Liver (tissue), 9 donors: ENCODE results near the gene GLIPR1L2. TPM values are rescaled to one million over a fixed set of nuclear protein-coding genes. Genes with fewer than 3 reads are reported as not detected.

Experiments
- DNase-seq: peaks from one replicate; pipeline ENCODE4 v3.0.0-alpha.2; 2017; ENCODE audit warnings: low spot score
- H3K27ac ChIP-seq, 2 donors: one replicate each; pipeline ENCODE4 v1.7.0; 2013; ENCODE audit warnings: inconsistent platforms in 2 of 2, low read length in 2 of 2, control low read depth in 1 of 2, low read depth in 1 of 2, mild to moderate bottlenecking in 1 of 2
- H3K27me3 ChIP-seq, 4 donors: one replicate each; pipeline versions ENCODE4 v1.6.1 to v1.7.0; 2013; ENCODE audit warnings: low read length in 3 of 4, inconsistent platforms in 1 of 4, mild to moderate bottlenecking in 1 of 4, moderate library complexity in 1 of 4; ENCODE audit not compliant: control insufficient read depth in 4 of 4, insufficient read depth in 4 of 4
- H3K36me3 ChIP-seq, 4 donors: one replicate each; pipeline versions ENCODE4 v1.6.1 to v1.7.0; 2013; ENCODE audit warnings: low read length in 3 of 4, mild to moderate bottlenecking in 3 of 4, low read depth in 1 of 4, moderate library complexity in 1 of 4; ENCODE audit not compliant: control insufficient read depth in 4 of 4, insufficient read depth in 3 of 4
- H3K4me1 ChIP-seq, 4 donors: one replicate each; pipeline versions ENCODE4 v1.6.1 to v1.7.0; 2013; ENCODE audit warnings: low read length in 3 of 4, mild to moderate bottlenecking in 3 of 4, moderate library complexity in 1 of 4; ENCODE audit not compliant: control insufficient read depth in 4 of 4, insufficient read depth in 4 of 4
- H3K4me3 ChIP-seq, 3 donors: one replicate each; pipeline versions ENCODE4 v1.6.1 to v1.7.0; 2013; ENCODE audit warnings: low read length in 3 of 3, control low read depth in 1 of 3, low read depth in 1 of 3, mild to moderate bottlenecking in 1 of 3
- H3K9ac ChIP-seq, 2 donors: one replicate each; pipeline ENCODE4 v1.7.0; 2013; ENCODE audit warnings: low read length in 2 of 2, mild to moderate bottlenecking in 2 of 2, moderate library complexity in 2 of 2, control low read depth in 1 of 2, low read depth in 1 of 2
- H3K9me3 ChIP-seq, 4 donors: one replicate each; pipeline versions ENCODE4 v1.6.1 to v1.7.0; 2013; ENCODE audit warnings: low read length in 3 of 4; ENCODE audit not compliant: control insufficient read depth in 4 of 4
- EGR1 ChIP-seq, 2 donors: IDR thresholded peaks; 2 replicates each; pipeline ENCODE4 v1.6.1; 2016 to 2018; ENCODE audit warnings: antibody characterized with exemption in 2 of 2, low read depth in 2 of 2
- FOXA1 ChIP-seq: IDR thresholded peaks from 2 replicates; pipeline ENCODE4 v1.6.1; 2016; ENCODE audit warnings: antibody characterized with exemption
- FOXA2 ChIP-seq: IDR thresholded peaks from 2 replicates; pipeline ENCODE4 v1.6.1; 2016; ENCODE audit warnings: antibody characterized with exemption
- GABPA ChIP-seq, 2 donors: IDR thresholded peaks in 1 of 2; conservative IDR thresholded peaks in 1 of 2; 2 replicates each; pipeline ENCODE4 v1.6.1; 2016; ENCODE audit warnings: antibody characterized with exemption in 2 of 2, mild to moderate bottlenecking in 1 of 2, moderate library complexity in 1 of 2
- HNF4A ChIP-seq, 2 donors: conservative IDR thresholded peaks; 2 replicates each; pipeline ENCODE4 v1.6.1; 2016; ENCODE audit warnings: antibody characterized with exemption in 2 of 2, mild to moderate bottlenecking in 2 of 2
- HNF4G ChIP-seq: IDR thresholded peaks from 2 replicates; pipeline ENCODE4 v1.6.1; 2016; ENCODE audit warnings: antibody characterized with exemption
- JUND ChIP-seq, 2 donors: IDR thresholded peaks; 2 replicates each; pipeline ENCODE4 v1.6.1; 2016; ENCODE audit warnings: antibody characterized with exemption in 2 of 2
- NR2F2 ChIP-seq: IDR thresholded peaks from 2 replicates; pipeline ENCODE4 v1.6.1; 2016; ENCODE audit warnings: antibody characterized with exemption
- RAD21 ChIP-seq, 2 donors: IDR thresholded peaks; 2 replicates each; pipeline ENCODE4 v1.6.1; 2016; ENCODE audit warnings: antibody characterized with exemption in 2 of 2, mild to moderate bottlenecking in 2 of 2
- RXRA ChIP-seq, 2 donors: IDR thresholded peaks; 2 replicates each; pipeline ENCODE4 v1.6.1; 2017 to 2018; ENCODE audit warnings: antibody characterized with exemption in 2 of 2, mild to moderate bottlenecking in 1 of 2
- SP1 ChIP-seq: IDR thresholded peaks from 2 replicates; pipeline ENCODE4 v1.6.1; 2018; ENCODE audit warnings: antibody characterized with exemption, mild to moderate bottlenecking
- TAF1 ChIP-seq: conservative IDR thresholded peaks from 2 replicates; pipeline ENCODE4 v1.6.1; 2016; ENCODE audit warnings: antibody characterized with exemption, mild to moderate bottlenecking
- YY1 ChIP-seq: IDR thresholded peaks from 2 replicates; pipeline ENCODE4 v1.6.1; 2016; ENCODE audit warnings: antibody characterized with exemption, mild to moderate bottlenecking
- ZBTB33 ChIP-seq: IDR thresholded peaks from 2 replicates; pipeline ENCODE4 v1.6.1; 2016; ENCODE audit warnings: antibody characterized with exemption
- WGBS: extraction: QIAGEN DNeasy Blood & Tissue Kit; methylation state at CpG from one replicate; pipeline ENCODE4 v1.1.7; 2013; 5-methylcytosine and 5-hydroxymethylcytosine counted together
- polyA plus RNA-seq, 2 donors: library from polyadenylated mRNA; stranded (reverse) in 1 of 2; unstranded in 1 of 2; fragments of 200-250 nt in 1 of 2; fragments of >200 nt in 1 of 2; fragmentation: Nextera tagmentation in 1 of 2; extraction: Ambion mirVana in 1 of 2; gene quantifications; one replicate each; pipeline versions ENCODE4 v1.2.1 to v1.2.3, GENCODE V29; 2013 to 2015
- total RNA-seq, 2 donors: library from RNA; depleted of rRNA; stranded (reverse); fragments of >200 nt; gene quantifications; one replicate each; pipeline ENCODE4 v1.2.3, GENCODE V29; 2014
- TF ChIP-seq, protein P1 (sequence below): IDR thresholded peaks from 2 replicates; pipeline ENCODE4 v1.6.1; 2016; ENCODE audit warnings: antibody characterized with exemption
- TF ChIP-seq, protein P2 (sequence below): IDR thresholded peaks from 2 replicates; pipeline ENCODE4 v1.6.1; 2016; ENCODE audit warnings: antibody characterized with exemption, mild to moderate bottlenecking
- TF ChIP-seq, protein P3 (sequence below): fragments of 150-350 bp; IDR thresholded peaks from 2 replicates; pipeline ENCODE4 v1.5.1; 2017; ENCODE audit warnings: improper control_type of control experiment, low read depth, low read length; ENCODE audit not compliant: missing input control
- TF ChIP-seq, protein P4 (sequence below): IDR thresholded peaks from 2 replicates; pipeline ENCODE4 v1.6.1; 2016; ENCODE audit warnings: antibody characterized with exemption
- donor health status: healthy.
- donor health status: healthy.
- donor health status: healthy.
- donor health status: healthy.
- donor health status: healthy.

The GLIPR1L2 gene
- total and polyA plus RNA-seq, 4 donors = 0.05 to 0.38 (median 0.26) TPM

- TF ChIP-seq, protein P1, sequence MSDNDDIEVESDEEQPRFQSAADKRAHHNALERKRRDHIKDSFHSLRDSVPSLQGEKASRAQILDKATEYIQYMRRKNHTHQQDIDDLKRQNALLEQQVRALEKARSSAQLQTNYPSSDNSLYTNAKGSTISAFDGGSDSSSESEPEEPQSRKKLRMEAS = no peak
- TF ChIP-seq HNF4A (conservative IDR thresholded peaks at IDR 0.05) = no peak
- TF ChIP-seq YY1 = no peak
- TF ChIP-seq, protein P2, sequence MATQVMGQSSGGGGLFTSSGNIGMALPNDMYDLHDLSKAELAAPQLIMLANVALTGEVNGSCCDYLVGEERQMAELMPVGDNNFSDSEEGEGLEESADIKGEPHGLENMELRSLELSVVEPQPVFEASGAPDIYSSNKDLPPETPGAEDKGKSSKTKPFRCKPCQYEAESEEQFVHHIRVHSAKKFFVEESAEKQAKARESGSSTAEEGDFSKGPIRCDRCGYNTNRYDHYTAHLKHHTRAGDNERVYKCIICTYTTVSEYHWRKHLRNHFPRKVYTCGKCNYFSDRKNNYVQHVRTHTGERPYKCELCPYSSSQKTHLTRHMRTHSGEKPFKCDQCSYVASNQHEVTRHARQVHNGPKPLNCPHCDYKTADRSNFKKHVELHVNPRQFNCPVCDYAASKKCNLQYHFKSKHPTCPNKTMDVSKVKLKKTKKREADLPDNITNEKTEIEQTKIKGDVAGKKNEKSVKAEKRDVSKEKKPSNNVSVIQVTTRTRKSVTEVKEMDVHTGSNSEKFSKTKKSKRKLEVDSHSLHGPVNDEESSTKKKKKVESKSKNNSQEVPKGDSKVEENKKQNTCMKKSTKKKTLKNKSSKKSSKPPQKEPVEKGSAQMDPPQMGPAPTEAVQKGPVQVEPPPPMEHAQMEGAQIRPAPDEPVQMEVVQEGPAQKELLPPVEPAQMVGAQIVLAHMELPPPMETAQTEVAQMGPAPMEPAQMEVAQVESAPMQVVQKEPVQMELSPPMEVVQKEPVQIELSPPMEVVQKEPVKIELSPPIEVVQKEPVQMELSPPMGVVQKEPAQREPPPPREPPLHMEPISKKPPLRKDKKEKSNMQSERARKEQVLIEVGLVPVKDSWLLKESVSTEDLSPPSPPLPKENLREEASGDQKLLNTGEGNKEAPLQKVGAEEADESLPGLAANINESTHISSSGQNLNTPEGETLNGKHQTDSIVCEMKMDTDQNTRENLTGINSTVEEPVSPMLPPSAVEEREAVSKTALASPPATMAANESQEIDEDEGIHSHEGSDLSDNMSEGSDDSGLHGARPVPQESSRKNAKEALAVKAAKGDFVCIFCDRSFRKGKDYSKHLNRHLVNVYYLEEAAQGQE = no peak
- peaks cover 0 to 2% (median 0%) of the 10 kb centered on the region in 4 donors for H3K27me3 ChIP-seq
- H3K9ac ChIP-seq = no peak overlapping the region
- H3K36me3 ChIP-seq = no peaks in the 10 kb centered on the region
- H3K27ac ChIP-seq = no peak overlapping the region
- H3K4me3 ChIP-seq = no peak overlapping the region
- no peak for DNase-seq
- peaks cover 0 to 6% (median under 1%) of the 10 kb centered on the region in 4 donors for H3K9me3 ChIP-seq
- WGBS = 88% methylated on average over 3 of the region's 3 CpGs
- no peaks in the 10 kb centered on the region for H3K4me1 ChIP-seq
Observed at GRCh38 chr12:75459755-75460154, 68.9 kb downstream of the GLIPR1L2 start.

GRCh38 chr12:75460204-75460603 lies 69.3 kb downstream of the GLIPR1L2 start:
- no peak overlapping the region for H3K9ac ChIP-seq
- no peak for DNase-seq
- TF ChIP-seq HNF4A (conservative IDR thresholded peaks at IDR 0.05) (no peak), RXRA (IDR thresholded peaks at IDR 0.05) (no peak), RAD21 (IDR thresholded peaks at IDR 0.05) (no peak), GABPA (IDR thresholded peaks at IDR 0.05 in 1 of 2, conservative IDR thresholded peaks at IDR 0.05 in 1 of 2) (no peak), TAF1 (no peak), ZBTB33 (no peak), YY1 (no peak), EGR1 (IDR thresholded peaks at IDR 0.05; ENCODE audit: low read depth in 2 of 2) (no peak), HNF4G (no peak), FOXA2 (no peak), FOXA1 (no peak), JUND (IDR thresholded peaks at IDR 0.05) (no peak), NR2F2 (no peak), SP1 (no peak)
- TF ChIP-seq, protein P3, sequence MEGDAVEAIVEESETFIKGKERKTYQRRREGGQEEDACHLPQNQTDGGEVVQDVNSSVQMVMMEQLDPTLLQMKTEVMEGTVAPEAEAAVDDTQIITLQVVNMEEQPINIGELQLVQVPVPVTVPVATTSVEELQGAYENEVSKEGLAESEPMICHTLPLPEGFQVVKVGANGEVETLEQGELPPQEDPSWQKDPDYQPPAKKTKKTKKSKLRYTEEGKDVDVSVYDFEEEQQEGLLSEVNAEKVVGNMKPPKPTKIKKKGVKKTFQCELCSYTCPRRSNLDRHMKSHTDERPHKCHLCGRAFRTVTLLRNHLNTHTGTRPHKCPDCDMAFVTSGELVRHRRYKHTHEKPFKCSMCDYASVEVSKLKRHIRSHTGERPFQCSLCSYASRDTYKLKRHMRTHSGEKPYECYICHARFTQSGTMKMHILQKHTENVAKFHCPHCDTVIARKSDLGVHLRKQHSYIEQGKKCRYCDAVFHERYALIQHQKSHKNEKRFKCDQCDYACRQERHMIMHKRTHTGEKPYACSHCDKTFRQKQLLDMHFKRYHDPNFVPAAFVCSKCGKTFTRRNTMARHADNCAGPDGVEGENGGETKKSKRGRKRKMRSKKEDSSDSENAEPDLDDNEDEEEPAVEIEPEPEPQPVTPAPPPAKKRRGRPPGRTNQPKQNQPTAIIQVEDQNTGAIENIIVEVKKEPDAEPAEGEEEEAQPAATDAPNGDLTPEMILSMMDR = no peak
- TF ChIP-seq, protein P4, sequence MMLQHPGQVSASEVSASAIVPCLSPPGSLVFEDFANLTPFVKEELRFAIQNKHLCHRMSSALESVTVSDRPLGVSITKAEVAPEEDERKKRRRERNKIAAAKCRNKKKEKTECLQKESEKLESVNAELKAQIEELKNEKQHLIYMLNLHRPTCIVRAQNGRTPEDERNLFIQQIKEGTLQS = no peak
- TF ChIP-seq, protein P2 = no peak
- TF ChIP-seq, protein P1 = no peak
- no peak overlapping the region for H3K4me3 ChIP-seq
- peaks cover 0 to 2% (median 0%) of the 10 kb centered on the region in 4 donors for H3K27me3 ChIP-seq
- no peaks in the 10 kb centered on the region for H3K36me3 ChIP-seq
- no peaks in the 10 kb centered on the region for H3K4me1 ChIP-seq
- no peak overlapping the region for H3K27ac ChIP-seq
- peaks cover 0 to 6% (median under 1%) of the 10 kb centered on the region in 4 donors for H3K9me3 ChIP-seq
